NCI-H1417 treated with DMSO at 0.1 percent for 48 hours (cell line): ENCODE results near the gene PGA4.
"Not testable (repeated sequence)": the region's sequence is repeated elsewhere in the genome, so short reads cannot be mapped to it uniquely, and the experiment has no call there.

Experiments
- DNase-seq: peaks from one replicate; lab custom pipeline; 2025; lab: John Stamatoyannopoulos, UW

PGA4 gene

DNA sequence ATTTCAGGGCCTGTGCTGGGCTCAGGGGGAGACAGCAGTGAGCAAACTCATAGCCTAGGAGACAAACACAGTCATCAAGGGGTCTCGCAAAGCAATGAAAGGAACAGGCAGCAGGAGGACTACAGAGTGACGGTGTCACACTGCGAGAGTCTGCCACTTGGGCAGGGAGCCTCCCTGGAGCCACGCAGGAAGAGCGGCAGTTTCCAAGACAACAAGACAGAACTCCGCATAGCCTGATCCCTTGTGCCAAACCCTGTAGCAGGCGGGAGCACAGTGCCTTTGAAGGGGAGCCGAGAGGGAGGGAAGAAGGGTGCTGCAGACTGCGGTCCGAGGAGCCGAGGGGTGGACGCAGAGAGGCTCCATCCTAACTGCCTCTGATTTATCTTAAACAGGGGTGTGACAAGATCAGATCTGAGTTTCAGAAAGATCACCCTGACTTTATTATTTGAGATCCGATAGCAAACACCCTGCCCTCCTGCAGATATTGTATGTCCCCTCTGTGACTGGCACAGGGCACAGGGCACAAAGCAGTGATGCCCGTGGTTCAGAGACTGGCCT is 17.6 kb upstream of the PGA4 start:
- DNase-seq: not testable (repeated sequence)

DNA sequence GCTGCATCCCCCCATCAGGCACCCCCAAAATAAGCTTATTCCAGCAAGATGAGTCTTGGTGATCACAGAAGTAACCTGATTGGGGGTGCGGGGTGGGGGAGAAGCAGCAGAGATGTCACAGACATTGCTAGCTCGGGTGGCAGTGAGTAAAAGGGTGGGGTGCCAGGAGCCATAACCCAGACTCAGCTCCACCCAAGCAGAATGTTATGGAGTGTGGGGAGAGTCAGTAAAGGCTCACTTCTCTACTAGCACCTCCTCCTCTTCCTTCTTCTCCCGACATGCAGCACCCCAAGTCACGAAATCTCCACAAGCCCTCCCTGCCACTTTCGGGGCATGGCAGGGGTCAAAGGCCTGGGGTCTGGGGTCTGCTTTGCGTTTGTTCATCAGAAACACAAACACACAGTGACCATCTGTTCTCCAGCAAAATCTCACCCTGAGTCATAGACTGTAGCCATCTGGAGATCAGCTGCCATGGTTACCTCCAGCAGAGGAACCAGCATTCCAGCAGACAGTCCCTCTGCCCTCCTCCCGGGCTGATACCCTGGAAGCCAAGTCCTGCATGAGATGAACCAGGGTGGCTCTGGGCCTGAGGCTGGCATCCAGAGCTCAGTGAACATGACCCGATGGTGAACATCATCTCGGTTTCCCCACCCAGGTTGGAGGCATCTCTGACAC is 14.4 kb upstream of the PGA4 start:
- DNase-seq: not testable (repeated sequence)

DNA sequence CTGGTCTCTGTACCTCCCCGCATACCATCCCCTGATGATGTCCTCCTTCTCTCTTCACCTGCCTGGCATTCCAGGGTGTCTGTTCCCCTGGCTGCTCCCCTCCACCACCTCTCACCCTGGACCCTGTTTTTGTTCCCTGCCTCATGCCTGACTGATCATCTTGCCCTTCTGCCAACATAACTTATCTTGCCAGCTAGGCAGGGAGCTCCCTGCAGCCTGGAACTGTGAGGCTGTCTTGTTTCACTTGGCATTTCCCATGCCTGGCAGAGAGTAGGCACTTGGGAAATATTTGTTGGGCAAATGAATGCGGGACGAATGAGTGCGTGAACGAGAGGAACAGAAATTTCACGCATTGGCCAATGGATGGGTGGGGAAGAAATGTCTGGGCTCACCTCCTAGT is 11.5 kb upstream of the PGA4 start:
- DNase-seq: not testable (repeated sequence)

DNA sequence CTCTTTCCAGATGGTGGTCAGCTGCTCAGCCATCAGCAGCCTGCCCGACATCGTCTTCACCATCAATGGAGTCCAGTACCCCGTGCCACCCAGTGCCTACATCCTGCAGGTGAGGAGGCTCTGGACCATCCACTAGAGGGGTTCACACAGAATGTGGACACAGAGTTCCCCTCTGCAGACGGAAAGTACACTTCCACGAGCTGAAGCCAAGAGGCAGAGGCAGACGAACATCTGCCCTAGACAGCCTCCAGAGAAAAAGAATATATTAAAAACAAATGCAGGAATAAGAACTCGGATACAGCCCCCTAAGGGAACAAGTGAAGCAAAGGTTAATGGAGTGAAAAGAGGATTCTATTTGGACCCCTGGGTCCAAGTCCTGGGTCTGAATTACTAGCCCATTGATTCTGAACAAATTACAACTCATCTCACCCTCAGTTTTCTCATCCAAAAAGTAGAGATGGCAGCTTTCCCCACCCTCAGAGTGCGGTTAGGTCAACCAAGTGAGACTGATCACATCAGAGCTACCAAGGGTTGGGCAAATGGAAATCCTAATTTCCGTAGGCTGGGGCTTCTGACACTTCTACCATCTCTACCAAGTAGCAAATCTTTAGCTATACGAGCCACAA is 10.7 kb upstream of the PGA4 start:
- not testable (repeated sequence) for DNase-seq

DNA sequence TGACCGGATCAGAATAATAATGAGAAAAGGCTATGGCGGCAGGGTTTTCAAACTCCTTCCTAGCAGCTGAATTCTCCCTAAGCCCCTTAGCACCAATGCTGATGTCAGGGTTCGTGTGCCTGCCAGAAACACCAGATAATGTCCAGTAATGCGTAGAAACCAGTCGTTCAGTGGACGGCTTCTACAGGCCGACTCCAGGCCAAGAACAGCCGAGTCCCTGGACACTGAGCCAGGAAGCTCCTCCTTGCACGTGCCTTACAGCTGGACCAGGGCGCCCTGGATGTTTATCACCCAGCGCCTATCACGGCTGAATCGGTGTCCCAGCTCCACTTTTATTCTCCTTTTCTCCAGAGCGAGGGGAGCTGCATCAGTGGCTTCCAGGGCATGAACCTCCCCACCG is 9.9 kb upstream of the PGA4 start:
- DNase-seq: not testable (repeated sequence)

DNA sequence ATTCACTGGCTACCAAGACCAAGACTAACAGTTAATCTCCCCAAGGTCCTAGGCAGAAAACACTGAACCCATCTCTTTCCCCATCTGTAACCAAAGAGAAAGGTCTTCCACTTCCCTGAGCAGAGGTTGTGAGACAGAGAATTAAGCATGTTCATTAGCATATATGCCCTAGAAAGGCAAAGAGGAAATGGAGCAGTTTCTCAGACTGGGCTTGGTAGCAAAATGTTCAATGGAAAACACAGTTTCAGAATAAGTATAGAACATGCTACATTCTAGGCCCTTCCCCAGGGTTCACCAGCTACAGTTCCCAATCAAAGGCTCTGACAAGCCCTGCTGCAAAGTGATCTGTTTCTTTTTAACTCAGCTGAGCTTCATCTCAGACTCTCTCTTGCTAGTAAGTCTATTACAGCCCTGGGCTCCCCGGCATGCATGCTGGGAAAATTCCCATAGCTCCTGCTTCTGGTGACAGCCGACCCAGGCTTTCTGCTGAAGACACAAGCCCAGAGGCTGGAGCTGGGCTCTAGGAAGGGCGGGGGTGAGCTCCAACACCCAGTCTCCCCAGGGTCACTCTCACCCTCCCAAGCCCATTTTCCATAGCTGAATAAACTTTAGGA is 8.3 kb upstream of the PGA4 start:
- not testable (repeated sequence) for DNase-seq

DNA sequence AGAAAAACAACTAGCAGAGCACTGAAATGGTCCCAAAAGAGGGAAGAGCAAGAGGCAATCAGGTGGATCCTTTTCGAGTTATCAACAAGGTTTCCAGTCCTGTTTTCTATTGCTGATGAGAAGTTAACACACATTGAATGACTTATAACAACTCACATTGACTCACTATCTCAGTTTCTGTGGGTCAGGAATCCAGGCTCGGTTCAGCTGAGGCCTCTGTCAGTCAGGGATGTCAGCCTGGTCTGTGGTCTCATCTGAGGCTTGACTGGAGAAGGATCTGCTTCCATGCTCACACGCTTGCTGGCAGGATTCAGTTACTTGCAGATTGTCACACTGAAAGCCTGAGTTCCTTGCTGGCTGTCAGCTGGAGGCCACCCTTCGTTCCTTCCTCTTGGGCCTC is 3.8 kb upstream of the PGA4 start:
- not testable (repeated sequence) for DNase-seq

DNA sequence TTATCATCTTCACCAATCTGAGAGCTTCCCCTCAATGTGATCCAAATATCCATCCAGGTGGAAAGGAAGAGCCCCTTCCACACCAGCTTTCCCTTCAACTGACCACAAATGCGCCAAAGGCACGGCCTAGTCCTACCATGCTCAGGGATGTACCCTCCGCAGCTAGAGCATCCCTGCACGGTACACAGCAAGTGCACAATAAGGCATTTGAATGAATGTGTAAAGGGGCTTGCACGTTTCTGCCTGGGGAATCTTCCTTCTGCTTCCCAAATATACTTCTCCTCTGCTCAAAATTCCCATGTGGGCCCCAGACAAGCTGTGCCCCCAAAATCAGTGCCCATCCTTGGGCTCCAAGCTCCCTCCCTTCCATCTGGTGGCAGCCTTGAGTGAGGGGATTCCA is 3.1 kb upstream of the PGA4 start:
- not testable (repeated sequence) for DNase-seq

DNA sequence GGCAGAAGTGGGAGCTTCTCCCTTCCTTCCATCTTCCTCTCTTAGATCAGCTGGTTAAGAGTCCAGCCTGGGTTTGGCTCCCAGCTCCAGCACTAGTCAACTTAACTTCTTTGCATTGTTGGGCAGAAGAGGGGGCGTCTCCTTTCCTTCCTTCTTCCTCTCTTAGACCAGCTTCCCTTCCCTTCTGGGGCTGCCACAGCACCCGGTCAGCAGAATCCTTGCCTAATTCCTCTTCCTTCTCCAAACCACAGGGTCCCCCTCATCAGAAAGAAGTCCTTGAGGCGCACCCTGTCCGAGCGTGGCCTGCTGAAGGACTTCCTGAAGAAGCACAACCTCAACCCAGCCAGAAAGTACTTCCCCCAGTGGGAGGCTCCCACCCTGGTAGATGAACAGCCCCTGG is 545 bp downstream of the PGA4 start:
- not testable (repeated sequence) for DNase-seq

DNA sequence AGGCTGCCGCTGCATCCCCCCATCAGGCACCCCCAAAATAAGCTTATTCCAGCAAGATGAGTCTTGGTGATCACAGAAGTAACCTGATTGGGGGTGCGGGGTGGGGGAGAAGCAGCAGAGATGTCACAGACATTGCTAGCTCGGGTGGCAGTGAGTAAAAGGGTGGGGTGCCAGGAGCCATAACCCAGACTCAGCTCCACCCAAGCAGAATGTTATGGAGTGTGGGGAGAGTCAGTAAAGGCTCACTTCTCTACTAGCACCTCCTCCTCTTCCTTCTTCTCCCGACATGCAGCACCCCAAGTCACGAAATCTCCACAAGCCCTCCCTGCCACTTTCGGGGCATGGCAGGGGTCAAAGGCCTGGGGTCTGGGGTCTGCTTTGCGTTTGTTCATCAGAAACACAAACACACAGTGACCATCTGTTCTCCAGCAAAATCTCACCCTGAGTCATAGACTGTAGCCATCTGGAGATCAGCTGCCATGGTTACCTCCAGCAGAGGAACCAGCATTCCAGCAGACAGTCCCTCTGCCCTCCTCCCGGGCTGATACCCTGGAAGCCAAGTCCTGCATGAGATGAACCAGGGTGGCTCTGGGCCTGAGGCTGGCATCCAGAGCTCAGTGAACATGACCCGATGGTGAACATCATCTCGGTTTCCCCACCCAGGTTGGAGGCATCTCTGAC is 4.5 kb downstream of the PGA4 start:
- DNase-seq: not testable (repeated sequence)

DNA sequence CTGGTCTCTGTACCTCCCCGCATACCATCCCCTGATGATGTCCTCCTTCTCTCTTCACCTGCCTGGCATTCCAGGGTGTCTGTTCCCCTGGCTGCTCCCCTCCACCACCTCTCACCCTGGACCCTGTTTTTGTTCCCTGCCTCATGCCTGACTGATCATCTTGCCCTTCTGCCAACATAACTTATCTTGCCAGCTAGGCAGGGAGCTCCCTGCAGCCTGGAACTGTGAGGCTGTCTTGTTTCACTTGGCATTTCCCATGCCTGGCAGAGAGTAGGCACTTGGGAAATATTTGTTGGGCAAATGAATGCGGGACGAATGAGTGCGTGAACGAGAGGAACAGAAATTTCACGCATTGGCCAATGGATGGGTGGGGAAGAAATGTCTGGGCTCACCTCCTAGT is 7.3 kb downstream of the PGA4 start:
- not testable (repeated sequence) for DNase-seq

DNA sequence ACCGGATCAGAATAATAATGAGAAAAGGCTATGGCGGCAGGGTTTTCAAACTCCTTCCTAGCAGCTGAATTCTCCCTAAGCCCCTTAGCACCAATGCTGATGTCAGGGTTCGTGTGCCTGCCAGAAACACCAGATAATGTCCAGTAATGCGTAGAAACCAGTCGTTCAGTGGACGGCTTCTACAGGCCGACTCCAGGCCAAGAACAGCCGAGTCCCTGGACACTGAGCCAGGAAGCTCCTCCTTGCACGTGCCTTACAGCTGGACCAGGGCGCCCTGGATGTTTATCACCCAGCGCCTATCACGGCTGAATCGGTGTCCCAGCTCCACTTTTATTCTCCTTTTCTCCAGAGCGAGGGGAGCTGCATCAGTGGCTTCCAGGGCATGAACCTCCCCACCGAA is 8.9 kb downstream of the PGA4 start:
- DNase-seq: not testable (repeated sequence)

DNA sequence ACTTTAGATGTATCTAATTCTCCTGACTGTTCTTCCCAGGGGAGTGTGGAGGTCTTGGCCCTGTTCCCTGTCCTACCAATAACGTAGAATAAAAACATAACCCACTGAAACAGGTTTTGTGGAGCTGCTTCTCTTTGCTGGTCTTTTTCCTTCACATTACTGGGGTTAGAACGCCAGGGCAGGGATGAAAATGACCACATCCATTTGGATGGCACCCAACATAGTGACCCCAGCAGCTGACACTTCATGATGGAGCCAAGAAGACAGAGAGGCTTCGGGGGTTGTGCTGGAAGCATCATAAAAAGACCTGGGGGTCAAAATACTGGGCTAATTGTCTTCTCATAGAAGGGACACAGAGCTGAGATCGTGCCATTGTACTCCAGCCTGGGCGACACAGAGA is 9.4 kb downstream of the PGA4 start:
- DNase-seq: not testable (repeated sequence)

DNA sequence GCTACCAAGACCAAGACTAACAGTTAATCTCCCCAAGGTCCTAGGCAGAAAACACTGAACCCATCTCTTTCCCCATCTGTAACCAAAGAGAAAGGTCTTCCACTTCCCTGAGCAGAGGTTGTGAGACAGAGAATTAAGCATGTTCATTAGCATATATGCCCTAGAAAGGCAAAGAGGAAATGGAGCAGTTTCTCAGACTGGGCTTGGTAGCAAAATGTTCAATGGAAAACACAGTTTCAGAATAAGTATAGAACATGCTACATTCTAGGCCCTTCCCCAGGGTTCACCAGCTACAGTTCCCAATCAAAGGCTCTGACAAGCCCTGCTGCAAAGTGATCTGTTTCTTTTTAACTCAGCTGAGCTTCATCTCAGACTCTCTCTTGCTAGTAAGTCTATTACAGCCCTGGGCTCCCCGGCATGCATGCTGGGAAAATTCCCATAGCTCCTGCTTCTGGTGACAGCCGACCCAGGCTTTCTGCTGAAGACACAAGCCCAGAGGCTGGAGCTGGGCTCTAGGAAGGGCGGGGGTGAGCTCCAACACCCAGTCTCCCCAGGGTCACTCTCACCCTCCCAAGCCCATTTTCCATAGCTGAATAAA is 10.5 kb downstream of the PGA4 start:
- DNase-seq: not testable (repeated sequence)

DNA sequence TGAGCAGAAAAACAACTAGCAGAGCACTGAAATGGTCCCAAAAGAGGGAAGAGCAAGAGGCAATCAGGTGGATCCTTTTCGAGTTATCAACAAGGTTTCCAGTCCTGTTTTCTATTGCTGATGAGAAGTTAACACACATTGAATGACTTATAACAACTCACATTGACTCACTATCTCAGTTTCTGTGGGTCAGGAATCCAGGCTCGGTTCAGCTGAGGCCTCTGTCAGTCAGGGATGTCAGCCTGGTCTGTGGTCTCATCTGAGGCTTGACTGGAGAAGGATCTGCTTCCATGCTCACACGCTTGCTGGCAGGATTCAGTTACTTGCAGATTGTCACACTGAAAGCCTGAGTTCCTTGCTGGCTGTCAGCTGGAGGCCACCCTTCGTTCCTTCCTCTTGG is 15.0 kb downstream of the PGA4 start:
- not testable (repeated sequence) for DNase-seq

DNA sequence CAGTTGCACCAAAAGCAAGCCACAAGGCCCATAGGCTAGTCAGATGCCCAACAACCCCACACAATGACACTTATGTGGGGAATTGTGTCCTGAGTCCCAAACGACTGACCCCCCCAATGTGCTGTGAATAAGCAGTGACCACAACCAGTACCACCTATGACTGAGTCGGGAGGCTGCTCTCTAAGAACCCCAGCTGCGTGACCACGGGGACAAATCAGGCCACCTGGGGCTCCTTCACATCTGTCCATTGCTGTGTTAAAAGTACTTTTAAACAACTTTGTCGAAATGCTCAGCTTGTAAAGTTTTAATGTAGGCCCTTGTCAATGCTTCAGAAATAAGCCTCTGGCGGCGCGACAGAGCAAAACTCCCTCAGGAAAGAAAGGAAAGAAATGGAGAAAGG is 18.1 kb downstream of the PGA4 start:
- not testable (repeated sequence) for DNase-seq

DNA sequence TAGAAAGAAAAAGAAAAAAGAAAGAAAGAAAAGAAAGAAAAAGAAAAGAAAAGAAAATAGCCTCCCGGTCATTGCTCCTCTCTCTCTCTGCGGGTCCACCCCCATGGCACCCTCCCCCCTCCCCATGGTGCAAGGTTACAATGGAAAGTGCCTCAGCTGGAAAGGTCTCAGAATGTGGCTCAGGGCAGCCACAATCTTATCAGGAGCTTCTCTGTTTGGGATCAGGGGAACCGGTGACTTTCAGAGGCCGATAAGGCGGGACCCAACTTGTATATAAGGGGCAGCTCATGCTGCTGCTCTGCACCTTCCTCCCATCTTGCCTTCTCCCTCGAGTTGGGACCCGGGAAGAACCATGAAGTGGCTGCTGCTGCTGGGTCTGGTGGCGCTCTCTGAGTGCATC is 18.7 kb downstream of the PGA4 start, which contains the start of gene PGA5:
Gene PGA5, plus strand, starts transcription at position 301 of the 400 bp plus-strand sequence. Its CDS starts 52 bp downstream, at position 353.
- DNase-seq: not testable (repeated sequence)

DNA sequence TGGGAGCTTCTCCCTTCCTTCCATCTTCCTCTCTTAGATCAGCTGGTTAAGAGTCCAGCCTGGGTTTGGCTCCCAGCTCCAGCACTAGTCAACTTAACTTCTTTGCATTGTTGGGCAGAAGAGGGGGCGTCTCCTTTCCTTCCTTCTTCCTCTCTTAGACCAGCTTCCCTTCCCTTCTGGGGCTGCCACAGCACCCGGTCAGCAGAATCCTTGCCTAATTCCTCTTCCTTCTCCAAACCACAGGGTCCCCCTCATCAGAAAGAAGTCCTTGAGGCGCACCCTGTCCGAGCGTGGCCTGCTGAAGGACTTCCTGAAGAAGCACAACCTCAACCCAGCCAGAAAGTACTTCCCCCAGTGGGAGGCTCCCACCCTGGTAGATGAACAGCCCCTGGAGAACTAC is 19.4 kb downstream of the PGA4 start:
- DNase-seq: not testable (repeated sequence)

DNA sequence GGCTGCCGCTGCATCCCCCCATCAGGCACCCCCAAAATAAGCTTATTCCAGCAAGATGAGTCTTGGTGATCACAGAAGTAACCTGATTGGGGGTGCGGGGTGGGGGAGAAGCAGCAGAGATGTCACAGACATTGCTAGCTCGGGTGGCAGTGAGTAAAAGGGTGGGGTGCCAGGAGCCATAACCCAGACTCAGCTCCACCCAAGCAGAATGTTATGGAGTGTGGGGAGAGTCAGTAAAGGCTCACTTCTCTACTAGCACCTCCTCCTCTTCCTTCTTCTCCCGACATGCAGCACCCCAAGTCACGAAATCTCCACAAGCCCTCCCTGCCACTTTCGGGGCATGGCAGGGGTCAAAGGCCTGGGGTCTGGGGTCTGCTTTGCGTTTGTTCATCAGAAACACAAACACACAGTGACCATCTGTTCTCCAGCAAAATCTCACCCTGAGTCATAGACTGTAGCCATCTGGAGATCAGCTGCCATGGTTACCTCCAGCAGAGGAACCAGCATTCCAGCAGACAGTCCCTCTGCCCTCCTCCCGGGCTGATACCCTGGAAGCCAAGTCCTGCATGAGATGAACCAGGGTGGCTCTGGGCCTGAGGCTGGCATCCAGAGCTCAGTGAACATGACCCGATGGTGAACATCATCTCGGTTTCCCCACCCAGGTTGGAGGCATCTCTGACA is 23.3 kb downstream of the PGA4 start:
- not testable (repeated sequence) for DNase-seq

DNA sequence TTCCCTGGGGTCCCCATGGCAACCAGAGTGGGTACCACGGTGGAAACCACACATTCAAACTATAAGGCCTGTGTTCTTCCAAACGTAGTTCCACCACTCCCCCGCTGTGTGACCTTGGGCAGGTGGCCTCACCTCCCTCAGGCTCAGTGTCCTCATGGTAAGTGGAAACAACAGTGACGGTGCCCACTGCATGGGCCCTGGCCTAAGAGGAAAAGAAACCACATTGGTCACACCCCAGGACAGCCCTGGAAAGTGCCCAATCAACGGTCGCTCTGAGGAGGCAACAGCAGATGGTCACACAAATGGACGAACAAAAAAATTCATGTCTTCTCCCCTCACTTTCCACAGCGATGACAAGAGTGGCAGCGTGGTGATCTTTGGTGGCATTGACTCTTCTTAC is 25.9 kb downstream of the PGA4 start:
- DNase-seq: not testable (repeated sequence)

DNA sequence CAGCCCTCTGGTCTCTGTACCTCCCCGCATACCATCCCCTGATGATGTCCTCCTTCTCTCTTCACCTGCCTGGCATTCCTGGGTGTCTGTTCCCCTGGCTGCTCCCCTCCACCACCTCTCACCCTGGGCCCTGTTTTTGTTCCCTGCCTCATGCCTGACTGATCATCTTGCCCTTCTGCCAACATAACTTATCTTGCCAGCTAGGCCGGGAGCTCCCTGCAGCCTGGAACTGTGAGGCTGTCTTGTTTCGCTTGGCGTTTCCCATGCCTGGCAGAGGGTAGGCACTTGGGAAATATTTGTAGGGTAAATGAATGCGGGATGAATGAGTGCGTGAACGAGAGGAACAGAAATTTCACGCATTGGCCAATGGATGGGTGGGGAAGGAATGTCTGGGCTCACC is 27.1 kb downstream of the PGA4 start:
- DNase-seq: not testable (repeated sequence)
